Thymus (tissue), 11 donors: Measurements from ENCODE around the gene ORAI3. TPM values are rescaled to one million over a fixed set of nuclear protein-coding genes. Genes with fewer than 3 reads are reported as not detected.

Source experiments
- DNase-seq, 9 donors: peaks; one replicate each; pipeline ENCODE4 v3.0.0-alpha.2; 2013; ENCODE audit warnings: low spot score in 9 of 9, low read depth in 6 of 9, missing footprints in 1 of 9
- H3K27ac ChIP-seq, 2 donors: one replicate each; pipeline ENCODE4 v1.5.1; 2013; ENCODE audit warnings: control low read depth in 1 of 2, low read depth in 1 of 2, low read length in 1 of 2, mild to moderate bottlenecking in 1 of 2, moderate library complexity in 1 of 2
- H3K27me3 ChIP-seq, 2 donors: one replicate each; pipeline ENCODE4 v1.5.1; 2013; ENCODE audit warnings: low read length in 1 of 2; ENCODE audit not compliant: control insufficient read depth in 2 of 2, insufficient read depth in 1 of 2
- H3K36me3 ChIP-seq, 2 donors: one replicate each; pipeline ENCODE4 v1.5.1; 2013; ENCODE audit warnings: low read length in 1 of 2, mild to moderate bottlenecking in 1 of 2, moderate library complexity in 1 of 2; ENCODE audit not compliant: control insufficient read depth in 2 of 2, insufficient read depth in 2 of 2
- H3K4me1 ChIP-seq, 2 donors: one replicate each; pipeline ENCODE4 v1.5.1; 2013; ENCODE audit warnings: low read length in 2 of 2; ENCODE audit not compliant: control insufficient read depth in 2 of 2, insufficient read depth in 2 of 2
- H3K4me3 ChIP-seq, 2 donors: one replicate each; pipeline ENCODE4 v1.5.1; 2013; ENCODE audit warnings: low read length in 2 of 2, control low read depth in 1 of 2, mild to moderate bottlenecking in 1 of 2
- H3K9me3 ChIP-seq, 2 donors: one replicate each; pipeline ENCODE4 v1.5.1; 2013; ENCODE audit warnings: low read length in 1 of 2, mild to moderate bottlenecking in 1 of 2; ENCODE audit not compliant: control insufficient read depth in 2 of 2, insufficient read depth in 1 of 2
- WGBS: extraction: QIAGEN DNeasy Blood & Tissue Kit; methylation state at CpG from one replicate; pipeline ENCODE4 v1.1.7; 2013; 5-methylcytosine and 5-hydroxymethylcytosine counted together
- polyA plus RNA-seq: library from polyadenylated mRNA; stranded (reverse); fragments of 200-250 nt; gene quantifications from one replicate; pipeline ENCODE4 v1.2.3, GENCODE V29; 2013
- total RNA-seq: library from RNA; stranded (reverse); fragments of 120-200 nt; gene quantifications from one replicate; pipeline ENCODE4 v1.2.4, GENCODE V29; 2013
- donor health status: healthy.

ORAI3 gene
- total and polyA plus RNA-seq, 2 donors: 12.3 to 26.4 TPM

- DNase-seq: no peak
- Histone ChIP-seq H3K27ac (peak overlapping the region in 1 of 2 donors; percentile 50), H3K4me3 (no peak overlapping the region), H3K36me3 (peaks cover 26% of the 10 kb centered on the region in 2 donors), H3K9me3 (no peaks in the 10 kb centered on the region), H3K4me1 (peaks cover 0 to 37% of the 10 kb centered on the region in 2 donors), H3K27me3 (no peaks in the 10 kb centered on the region)
- WGBS: 97% methylated on average over 22 of the region's 22 CpGs
Measured at GRCh38 chr16:30926937-30927788, 21.7 kb upstream of the ORAI3 start.

DNA sequence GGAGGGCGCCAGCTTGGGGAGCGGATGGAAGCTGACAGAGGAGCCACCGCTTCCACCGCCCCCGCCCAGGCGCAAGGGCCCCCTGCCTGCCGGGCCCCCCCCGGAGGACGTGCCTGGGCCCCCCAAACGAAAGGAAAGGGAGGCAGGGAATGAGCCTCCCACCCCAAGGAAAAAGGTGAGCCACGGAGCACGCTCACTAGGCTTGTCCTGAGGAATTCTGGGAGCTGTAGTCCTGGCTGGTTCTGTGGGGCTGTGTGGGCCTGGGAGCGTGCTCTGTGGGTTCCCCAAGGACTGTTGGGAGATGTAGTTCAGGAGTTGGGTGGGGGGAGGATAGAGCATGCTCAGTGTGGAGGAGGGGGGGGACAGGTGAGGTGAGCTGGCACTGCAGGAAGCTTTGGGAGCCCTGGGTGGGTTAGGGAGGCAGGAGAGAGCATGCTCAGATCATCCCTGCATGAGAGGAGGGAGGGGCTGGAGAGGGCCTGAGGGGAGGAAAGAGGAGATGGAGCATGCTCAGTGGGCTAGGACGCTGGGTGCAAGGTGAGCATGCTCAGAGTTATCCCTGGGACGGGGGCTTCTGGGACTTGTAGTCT, 21.0 kb upstream of the ORAI3 start:
- no peaks in the 10 kb centered on the region for H3K9me3 ChIP-seq
- H3K36me3 ChIP-seq: peaks cover 31 to 32% of the 10 kb centered on the region in 2 donors
- H3K27me3 ChIP-seq: no peaks in the 10 kb centered on the region
- peak in 3 of 9 donors; percentile 38 to 78 (median 61) for DNase-seq
- H3K4me1 ChIP-seq: peaks cover 0 to 35% of the 10 kb centered on the region in 2 donors
- 87% methylated on average over 15 of the region's 15 CpGs for WGBS
- no peak overlapping the region for H3K4me3 ChIP-seq
- no peak overlapping the region for H3K27ac ChIP-seq

DNA sequence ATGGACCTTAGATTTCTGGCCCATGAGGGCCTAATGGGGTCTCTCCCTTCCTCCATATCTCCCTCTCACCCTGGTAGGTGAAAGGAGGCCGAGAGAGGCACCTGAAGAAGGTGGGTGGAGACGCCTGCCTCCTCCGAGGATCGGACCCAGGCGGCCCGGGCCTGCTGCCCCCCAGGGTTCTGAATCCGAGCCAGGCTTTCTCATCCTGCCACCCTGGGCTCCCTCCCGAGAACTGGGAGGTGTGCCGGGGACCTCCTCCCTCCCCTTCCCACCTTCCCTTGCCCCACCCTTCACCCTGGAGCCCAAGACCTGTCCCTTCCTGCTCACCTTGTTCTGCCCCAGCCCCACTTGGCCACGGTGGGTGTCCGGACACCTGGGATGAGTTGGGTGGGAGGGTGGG, 20.5 kb upstream of the ORAI3 start:
- H3K36me3 ChIP-seq: peaks cover 31 to 32% of the 10 kb centered on the region in 2 donors
- WGBS: 95% methylated on average over 11 of the region's 11 CpGs

DNA sequence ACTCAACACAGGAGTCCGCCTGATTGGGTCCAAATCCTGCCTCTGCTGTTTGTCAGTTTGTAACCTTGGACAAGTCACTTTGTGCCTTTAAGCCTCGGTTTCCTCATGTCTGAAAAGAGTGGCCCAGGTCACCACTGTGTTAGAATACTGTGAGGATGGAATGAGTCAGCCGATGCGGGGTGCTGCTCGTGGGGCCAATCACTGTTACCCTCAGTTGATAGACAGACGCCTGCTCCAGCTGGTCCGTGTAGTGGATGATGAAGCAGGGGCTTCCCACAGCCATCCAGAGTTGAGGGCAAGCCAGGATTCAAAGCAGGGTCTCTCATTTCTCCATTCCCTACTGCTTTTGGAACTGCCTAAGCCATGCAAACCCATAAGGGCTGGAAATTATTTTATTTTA, 19.7 kb upstream of the ORAI3 start:
- Histone ChIP-seq H3K4me1 (peaks cover 0 to 35% of the 10 kb centered on the region in 2 donors), H3K36me3 (peaks cover 31 to 32% of the 10 kb centered on the region in 2 donors), H3K27ac (no peak overlapping the region), H3K9me3 (no peaks in the 10 kb centered on the region), H3K4me3 (no peak overlapping the region), H3K27me3 (no peaks in the 10 kb centered on the region)
- WGBS: 93% methylated on average over 7 of the region's 7 CpGs
- DNase-seq: no peak

More for the DNA sequence above, 20.5 kb upstream of the ORAI3 start:
- no peaks in the 10 kb centered on the region for H3K9me3 ChIP-seq
- H3K4me3 ChIP-seq: no peak overlapping the region
- H3K27ac ChIP-seq: peak overlapping the region in 1 of 2 donors; percentile 2
- H3K27me3 ChIP-seq: no peaks in the 10 kb centered on the region
- no peak for DNase-seq
- H3K4me1 ChIP-seq: peaks cover 0 to 35% of the 10 kb centered on the region in 2 donors

DNA sequence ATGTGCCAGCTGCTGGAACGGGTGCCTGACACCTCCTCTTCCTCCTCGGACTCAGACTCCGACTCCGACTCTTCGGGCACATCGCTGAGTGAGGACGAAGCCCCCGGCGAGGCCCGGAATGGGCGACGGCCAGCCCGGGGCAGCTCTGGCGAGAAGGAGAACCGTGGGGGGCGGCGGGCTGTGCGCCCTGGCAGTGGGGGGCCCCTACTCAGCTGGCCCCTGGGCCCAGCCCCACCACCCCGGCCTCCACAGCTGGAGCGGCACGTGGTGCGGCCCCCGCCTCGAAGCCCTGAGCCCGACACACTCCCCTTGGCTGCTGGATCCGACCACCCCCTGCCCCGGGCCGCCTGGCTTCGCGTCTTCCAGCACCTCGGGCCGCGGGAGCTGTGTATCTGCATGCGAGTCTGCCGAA, 18.7 kb upstream of the ORAI3 start:
- Histone ChIP-seq H3K9me3 (no peaks in the 10 kb centered on the region), H3K27ac (no peak overlapping the region), H3K36me3 (peaks cover 31 to 34% of the 10 kb centered on the region in 2 donors), H3K4me1 (peaks cover 0 to 33% of the 10 kb centered on the region in 2 donors), H3K4me3 (no peak overlapping the region), H3K27me3 (no peaks in the 10 kb centered on the region)
- WGBS: 97% methylated on average over 35 of the region's 35 CpGs
- no peak for DNase-seq

- Histone ChIP-seq H3K4me3 (no peak overlapping the region), H3K27me3 (no peaks in the 10 kb centered on the region), H3K27ac (no peak overlapping the region), H3K9me3 (no peaks in the 10 kb centered on the region), H3K4me1 (peaks cover 0 to 26% of the 10 kb centered on the region in 2 donors), H3K36me3 (peaks cover 34 to 35% of the 10 kb centered on the region in 2 donors)
- 86% methylated on average over 12 of the region's 12 CpGs for WGBS
- DNase-seq: no peak
Measured at GRCh38 chr16:30931068-30931650, 17.7 kb upstream of the ORAI3 start.

GRCh38 chr16:30934827-30935557, 13.9 kb upstream of the ORAI3 start:
- Histone ChIP-seq H3K4me3 (no peak overlapping the region), H3K9me3 (no peaks in the 10 kb centered on the region), H3K27ac (no peak overlapping the region), H3K4me1 (peaks cover 0 to 16% of the 10 kb centered on the region in 2 donors), H3K27me3 (no peaks in the 10 kb centered on the region), H3K36me3 (peaks cover 25 to 29% of the 10 kb centered on the region in 2 donors)
- no peak for DNase-seq
- 65% methylated on average over 12 of the region's 12 CpGs for WGBS

- 8% methylated on average over 5 of the region's 5 CpGs for WGBS
- H3K27ac ChIP-seq: no peak overlapping the region
Measured at GRCh38 chr16:30937692-30938091, 11.2 kb upstream of the ORAI3 start.

More at GRCh38 chr16:30937692-30938091, 11.2 kb upstream of the ORAI3 start:
- no peaks in the 10 kb centered on the region for H3K27me3 ChIP-seq
- no peak for DNase-seq
- H3K36me3 ChIP-seq: peaks cover 5 to 16% of the 10 kb centered on the region in 2 donors
- H3K9me3 ChIP-seq: no peaks in the 10 kb centered on the region
- H3K4me3 ChIP-seq: no peak overlapping the region
- peaks cover 0 to 31% of the 10 kb centered on the region in 2 donors for H3K4me1 ChIP-seq
